Large intestine (tissue), 3 donors: ENCODE measurements around the gene CALHM6. TPM values are rescaled to one million over a fixed set of nuclear protein-coding genes. Genes with fewer than 3 reads are reported as not detected.
"Not testable (repeated sequence)": the region's sequence is repeated elsewhere in the genome, so short reads cannot be mapped to it uniquely, and the experiment has no call there.

Experiments
- DNase-seq, 2 donors: peaks; one replicate each; pipeline versions ENCODE4 v3.0.0 to v3.0.0-alpha.2; 2013
- H3K27ac ChIP-seq: one replicate; pipeline ENCODE4 v1.5.1; 2013; ENCODE audit warnings: low read length
- H3K27me3 ChIP-seq: 2 replicates; pipeline ENCODE4 v1.6.1; 2013; ENCODE audit warnings: low read length; ENCODE audit not compliant: control insufficient read depth, insufficient read depth
- H3K36me3 ChIP-seq: 2 replicates; pipeline ENCODE4 v1.6.1; 2013; ENCODE audit warnings: low read length; ENCODE audit not compliant: control insufficient read depth, insufficient read depth
- H3K4me1 ChIP-seq: one replicate; pipeline ENCODE4 v1.6.1; 2013; ENCODE audit warnings: low read length; ENCODE audit not compliant: control insufficient read depth, insufficient read depth
- H3K4me3 ChIP-seq: one replicate; pipeline ENCODE4 v1.5.1; 2013; ENCODE audit warnings: low read length
- H3K9me3 ChIP-seq: one replicate; pipeline ENCODE4 v1.6.1; 2013; ENCODE audit warnings: mild to moderate bottlenecking, low read depth, low read length, moderate library complexity; ENCODE audit not compliant: control insufficient read depth
- WGBS: methylation state at CpG from one replicate; pipeline ENCODE4 v1.1.5; 2013; ENCODE audit warnings: low lambda C conversion rate; ENCODE audit not compliant: insufficient coverage; 5-methylcytosine and 5-hydroxymethylcytosine counted together
- polyA plus RNA-seq: library from polyadenylated mRNA; unstranded; fragments of 120-200 nt; gene quantifications from one replicate; pipeline ENCODE4 v1.2.1, GENCODE V29; 2013

CALHM6 gene
- polyA plus RNA-seq, 1 donor: 7.8 TPM

- WGBS: no CpG with 5 or more reads among the region's 3 CpGs
- no peak overlapping the region for H3K4me3 ChIP-seq
- no peak overlapping the region for H3K27ac ChIP-seq
- H3K4me1 ChIP-seq: no peaks in the 10 kb centered on the region
- H3K36me3 ChIP-seq: no peaks in the 10 kb centered on the region
- H3K9me3 ChIP-seq: no peaks in the 10 kb centered on the region
- no peaks in the 10 kb centered on the region for H3K27me3 ChIP-seq
- DNase-seq: no peak
These were observed 11.5 kb downstream of the CALHM6 start for GRCh38 chr6:116472706-116473105.

DNA sequence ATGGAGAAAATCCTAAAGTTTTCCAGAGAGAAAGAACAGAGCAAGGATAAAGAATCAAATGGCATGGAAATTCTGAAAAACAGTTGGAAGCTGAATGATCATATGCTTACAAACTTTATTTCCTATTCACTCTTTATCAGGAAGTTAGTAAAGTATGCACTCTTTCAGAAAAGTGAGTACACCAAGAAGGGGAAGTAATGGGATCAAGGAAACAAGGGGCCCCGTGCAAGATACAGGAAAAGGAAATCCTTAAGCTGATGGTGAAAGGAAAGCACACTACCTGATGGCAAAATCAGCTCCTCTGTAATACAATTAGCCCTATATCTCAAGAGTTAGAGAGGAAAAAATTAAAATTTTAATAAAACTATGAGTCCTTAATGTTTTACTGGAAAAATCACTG is 14.0 kb downstream of the CALHM6 start:
- DNase-seq: no peak
- 83% methylated on average over 1 of the region's 1 CpG for WGBS
- Histone ChIP-seq H3K4me1 (no peaks in the 10 kb centered on the region), H3K9me3 (no peaks in the 10 kb centered on the region), H3K36me3 (no peaks in the 10 kb centered on the region), H3K27ac (no peak overlapping the region), H3K4me3 (no peak overlapping the region), H3K27me3 (no peaks in the 10 kb centered on the region)

- Histone ChIP-seq H3K9me3 (no peaks in the 10 kb centered on the region), H3K4me1 (no peaks in the 10 kb centered on the region), H3K27me3 (no peaks in the 10 kb centered on the region), H3K36me3 (no peaks in the 10 kb centered on the region), H3K4me3 (no peak overlapping the region), H3K27ac (no peak overlapping the region)
- DNase-seq: no peak
- WGBS: no CpG with 5 or more reads among the region's 5 CpGs
These were observed 15.0 kb downstream of the CALHM6 start for GRCh38 chr6:116476002-116476678.

GRCh38 chr6:116482780-116483179 is 21.6 kb downstream of the CALHM6 start:
- no peak for DNase-seq
- Histone ChIP-seq H3K4me1 (peaks cover 2% of the 10 kb centered on the region), H3K27ac (no peak overlapping the region), H3K9me3 (peaks cover 2% of the 10 kb centered on the region), H3K36me3 (no peaks in the 10 kb centered on the region), H3K4me3 (no peak overlapping the region), H3K27me3 (no peaks in the 10 kb centered on the region)
- WGBS: 82% methylated on average over 1 of the region's 1 CpG

- Histone ChIP-seq H3K4me3 (no peak overlapping the region), H3K36me3 (no peaks in the 10 kb centered on the region), H3K9me3 (peaks cover 2% of the 10 kb centered on the region), H3K27me3 (no peaks in the 10 kb centered on the region), H3K27ac (no peak overlapping the region), H3K4me1 (peaks cover 2% of the 10 kb centered on the region)
- 20% methylated on average over 1 of the region's 2 CpGs for WGBS
- DNase-seq: no peak
These were observed 22.4 kb downstream of the CALHM6 start for GRCh38 chr6:116483616-116484015.

DNA sequence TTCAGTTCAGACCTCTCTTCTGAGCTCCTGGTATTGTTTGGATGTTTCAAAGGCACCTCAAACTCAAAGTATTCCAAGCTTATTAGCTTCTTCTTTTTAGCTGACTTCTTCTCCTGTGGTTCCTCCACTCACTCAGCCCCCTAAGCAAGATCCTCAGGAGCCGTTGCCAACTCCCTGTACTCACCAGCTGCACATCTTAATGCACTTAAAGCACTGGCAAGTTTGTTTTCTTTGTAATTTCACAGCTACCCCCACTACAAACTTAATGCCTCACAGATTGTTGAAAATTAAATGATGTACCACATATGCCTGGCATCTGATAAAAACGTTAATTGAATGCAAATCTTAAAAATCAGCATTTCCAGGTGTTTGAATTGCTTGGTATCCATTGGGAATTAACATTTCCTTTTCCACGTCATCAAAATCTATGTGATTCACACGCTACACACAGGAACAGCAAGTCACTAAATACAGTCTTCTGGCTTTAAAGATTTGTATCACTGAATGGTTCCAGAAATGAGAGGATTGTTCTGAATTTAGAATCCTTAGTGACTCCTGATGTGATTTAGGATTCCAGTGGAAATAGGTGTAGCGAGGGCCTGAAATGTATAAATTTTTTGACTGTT is 24.5 kb downstream of the CALHM6 start:
- peaks cover 2% of the 10 kb centered on the region for H3K4me1 ChIP-seq
- peaks cover 2% of the 10 kb centered on the region for H3K9me3 ChIP-seq
- DNase-seq: no peak
- H3K27ac ChIP-seq: no peak overlapping the region
- no peaks in the 10 kb centered on the region for H3K36me3 ChIP-seq
- no peaks in the 10 kb centered on the region for H3K27me3 ChIP-seq
- 60% methylated on average over 1 of the region's 5 CpGs for WGBS
- no peak overlapping the region for H3K4me3 ChIP-seq

DNA sequence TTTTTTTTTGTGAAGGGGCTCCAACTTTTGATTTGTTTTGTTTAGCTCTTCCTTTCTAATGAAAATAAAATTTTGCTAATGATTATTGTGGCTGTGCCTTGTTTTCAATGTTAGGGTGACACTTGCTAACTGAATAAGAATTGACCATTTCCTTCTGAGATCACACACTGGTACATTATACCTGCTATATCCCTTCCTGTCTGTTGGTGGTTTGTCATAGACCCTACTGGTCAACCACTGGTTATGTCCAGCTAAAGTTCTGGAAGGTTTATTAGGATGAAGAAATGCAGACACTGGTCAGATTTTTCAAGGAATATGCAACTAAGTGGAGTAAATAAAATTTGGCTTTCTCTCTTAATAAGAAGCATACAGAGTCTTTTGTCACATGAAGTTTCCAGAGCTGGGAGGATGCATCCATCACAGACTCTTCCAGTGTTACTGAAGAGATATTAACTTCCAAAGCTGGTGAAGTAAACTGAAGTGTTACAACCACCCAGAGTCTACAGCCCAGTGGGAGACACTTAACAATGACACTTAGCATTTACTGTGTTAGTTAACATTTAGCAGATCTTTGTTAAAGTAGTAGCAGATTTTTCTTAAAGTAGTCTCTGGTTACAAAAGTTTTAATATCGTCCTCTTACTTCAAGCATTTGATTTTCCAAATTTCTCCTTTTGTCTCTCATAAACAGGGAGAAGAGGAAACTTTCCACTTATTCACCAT is 30.6 kb downstream of the CALHM6 start:
- no peak overlapping the region for H3K4me3 ChIP-seq
- no peaks in the 10 kb centered on the region for H3K36me3 ChIP-seq
- 100% methylated on average over 1 of the region's 1 CpG for WGBS
- no peak overlapping the region for H3K27ac ChIP-seq
- H3K9me3 ChIP-seq: no peaks in the 10 kb centered on the region
- no peaks in the 10 kb centered on the region for H3K27me3 ChIP-seq
- no peak for DNase-seq
- no peaks in the 10 kb centered on the region for H3K4me1 ChIP-seq

DNA sequence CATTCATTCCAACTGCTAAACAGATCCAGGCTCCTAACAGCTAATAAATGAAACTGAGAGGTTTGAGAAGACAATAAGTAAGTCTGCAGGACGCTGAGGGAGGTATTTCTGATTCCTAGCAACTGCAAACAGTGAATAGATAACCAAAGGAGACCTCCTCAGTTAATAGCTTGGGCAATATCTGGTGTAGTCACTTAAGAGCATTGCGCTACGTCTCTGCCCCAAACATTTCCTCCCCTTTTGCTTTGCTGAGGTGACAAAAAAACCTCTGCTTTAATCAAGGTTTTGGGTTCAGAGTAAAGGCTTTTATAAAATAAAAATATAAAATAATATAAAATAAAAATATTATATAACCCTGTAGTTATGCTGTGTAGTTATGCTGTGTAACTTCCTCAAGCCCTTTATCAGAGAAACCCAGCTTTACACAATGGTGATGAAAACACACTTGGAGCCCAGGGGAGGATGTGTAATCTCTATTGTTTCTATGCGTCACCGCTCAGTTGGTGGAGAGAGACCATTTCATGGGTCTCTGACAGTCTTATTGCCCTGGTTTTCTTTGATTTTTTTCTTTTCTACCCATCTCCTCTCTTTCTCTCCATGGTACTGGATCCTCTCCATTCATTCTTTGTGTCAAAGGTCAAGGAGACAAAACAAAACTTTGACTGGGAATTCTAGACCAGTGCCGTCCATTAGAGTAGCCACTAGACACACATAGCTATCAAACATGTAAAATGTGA is 31.3 kb downstream of the CALHM6 start:
- H3K9me3 ChIP-seq: no peaks in the 10 kb centered on the region
- no peaks in the 10 kb centered on the region for H3K27me3 ChIP-seq
- DNase-seq: no peak
- no peaks in the 10 kb centered on the region for H3K36me3 ChIP-seq
- no peak overlapping the region for H3K27ac ChIP-seq
- WGBS: 67% methylated on average over 2 of the region's 6 CpGs
- H3K4me1 ChIP-seq: no peaks in the 10 kb centered on the region
- no peak overlapping the region for H3K4me3 ChIP-seq

- H3K4me1 ChIP-seq, DNase-seq, H3K27ac ChIP-seq, H3K4me3 ChIP-seq, H3K27me3 ChIP-seq, H3K36me3 ChIP-seq, H3K9me3 ChIP-seq: not testable (repeated sequence)
- no CpG with 5 or more reads among the region's 1 CpG for WGBS
These were observed 34.0 kb downstream of the CALHM6 start for GRCh38 chr6:116495161-116495560.

DNA sequence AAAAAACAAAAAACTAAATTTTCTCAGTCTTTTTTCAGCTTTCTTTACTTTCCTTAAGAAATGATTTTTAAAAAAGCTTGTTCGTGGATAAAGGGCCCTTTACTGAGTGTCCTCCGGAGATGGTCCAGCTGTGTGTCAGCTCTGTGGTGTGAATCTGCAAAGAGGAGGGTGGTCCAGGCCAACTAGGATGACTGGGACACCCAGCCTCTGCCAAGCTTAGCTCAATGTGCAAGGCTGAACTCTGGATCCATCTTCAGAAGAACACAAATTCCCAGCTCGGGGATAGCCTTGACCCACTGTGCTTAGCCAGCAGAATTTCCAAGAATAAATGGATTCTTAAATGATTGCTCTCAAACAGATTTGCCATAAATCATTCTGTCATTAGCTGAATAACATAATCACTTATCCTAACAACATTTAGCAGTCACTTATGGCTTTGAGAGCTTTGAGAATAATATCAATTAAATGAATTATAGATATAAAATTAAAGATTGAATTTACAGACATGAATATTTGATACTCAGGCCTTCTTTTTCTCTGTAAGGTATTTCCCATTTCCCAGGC is 36.0 kb downstream of the CALHM6 start:
- DNase-seq: no peak
- WGBS: 83% methylated on average over 1 of the region's 3 CpGs
- no peak overlapping the region for H3K27ac ChIP-seq
- H3K27me3 ChIP-seq: no peaks in the 10 kb centered on the region
- H3K4me3 ChIP-seq: no peak overlapping the region
- H3K9me3 ChIP-seq: no peaks in the 10 kb centered on the region
- H3K4me1 ChIP-seq: no peaks in the 10 kb centered on the region
- no peaks in the 10 kb centered on the region for H3K36me3 ChIP-seq
